Hindlimb muscle (tissue), 1 donor: ENCODE measurements around the gene MLF2. TPM values are rescaled to one million over a fixed set of nuclear protein-coding genes. Genes with fewer than 3 reads are reported as not detected.

Source experiments
- DNase-seq: peaks from one replicate; pipeline ENCODE4 v3.0.0-alpha.2; 2013
- polyA plus RNA-seq: library from polyadenylated mRNA; unstranded; fragments of 120-200 nt; gene quantifications from one replicate; pipeline ENCODE4 v1.2.1, GENCODE V29; 2013; ENCODE audit not compliant: insufficient read length

The MLF2 gene
- polyA plus RNA-seq, 1 donor, result 134 TPM

DNA sequence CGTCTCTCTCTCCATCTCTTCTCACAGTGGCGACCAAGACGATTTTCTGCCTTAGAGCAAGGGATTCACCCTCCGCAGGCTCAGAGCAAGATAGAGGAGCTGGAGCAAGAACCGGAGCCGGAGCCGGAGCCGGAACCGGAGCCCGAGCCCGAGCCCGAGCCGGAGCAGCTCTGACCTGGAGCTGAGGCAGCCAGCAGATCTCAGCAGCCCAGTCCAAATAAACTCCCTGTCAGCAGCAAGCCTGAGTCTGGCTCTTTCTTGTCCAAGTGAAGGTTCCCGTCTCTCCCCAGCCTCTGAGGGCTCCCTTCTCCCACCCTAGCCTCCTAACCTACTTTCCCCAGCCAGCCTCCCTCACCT, 25.3 kb upstream of the MLF2 start:
- DNase-seq, result peak; percentile 49

- no peak for DNase-seq
These were observed 24.4 kb upstream of the MLF2 start for GRCh38 chr12:6777386-6777785.

DNA sequence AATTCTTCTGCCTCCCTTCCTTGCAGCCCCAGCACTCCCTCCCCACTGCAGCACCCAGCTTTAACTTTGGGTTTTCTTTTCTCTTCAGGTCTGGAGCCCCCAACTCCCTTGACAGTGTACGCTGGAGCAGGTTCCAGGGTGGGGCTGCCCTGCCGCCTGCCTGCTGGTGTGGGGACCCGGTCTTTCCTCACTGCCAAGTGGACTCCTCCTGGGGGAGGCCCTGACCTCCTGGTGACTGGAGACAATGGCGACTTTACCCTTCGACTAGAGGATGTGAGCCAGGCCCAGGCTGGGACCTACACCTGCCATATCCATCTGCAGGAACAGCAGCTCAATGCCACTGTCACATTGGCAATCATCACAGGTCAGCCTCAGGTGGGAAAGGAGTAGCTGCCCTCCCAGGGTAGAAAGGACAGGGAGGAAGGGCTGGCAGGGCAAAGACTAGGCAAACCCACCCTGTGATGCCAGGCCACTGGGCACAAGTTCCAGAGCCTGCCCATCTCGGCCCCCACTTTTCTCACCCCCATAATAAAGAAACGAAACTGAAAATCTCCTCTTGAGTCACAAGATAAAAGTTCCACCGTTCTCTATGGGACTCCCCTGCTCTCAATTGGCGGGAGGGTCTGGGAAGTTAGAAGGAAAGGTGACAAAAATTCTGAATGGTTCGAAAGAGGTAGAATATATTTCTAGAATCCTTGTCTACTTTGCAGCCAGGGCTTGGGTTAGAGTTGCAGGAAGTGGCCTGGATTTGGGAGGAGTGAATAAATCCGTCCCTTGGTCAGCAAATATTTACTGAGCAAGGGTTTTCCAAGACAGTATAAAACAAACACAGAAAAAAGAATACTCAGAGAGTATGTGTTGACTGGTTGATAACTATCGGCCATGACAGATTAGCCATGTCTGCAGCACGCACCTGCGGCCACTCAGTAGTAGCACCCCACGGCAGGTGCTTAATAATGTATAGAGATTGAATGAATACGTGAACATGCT, 22.5 kb upstream of the MLF2 start:
- no peak for DNase-seq

GRCh38 chr12:6774499-6775062, 21.6 kb upstream of the MLF2 start:
- DNase-seq, result no peak

DNA sequence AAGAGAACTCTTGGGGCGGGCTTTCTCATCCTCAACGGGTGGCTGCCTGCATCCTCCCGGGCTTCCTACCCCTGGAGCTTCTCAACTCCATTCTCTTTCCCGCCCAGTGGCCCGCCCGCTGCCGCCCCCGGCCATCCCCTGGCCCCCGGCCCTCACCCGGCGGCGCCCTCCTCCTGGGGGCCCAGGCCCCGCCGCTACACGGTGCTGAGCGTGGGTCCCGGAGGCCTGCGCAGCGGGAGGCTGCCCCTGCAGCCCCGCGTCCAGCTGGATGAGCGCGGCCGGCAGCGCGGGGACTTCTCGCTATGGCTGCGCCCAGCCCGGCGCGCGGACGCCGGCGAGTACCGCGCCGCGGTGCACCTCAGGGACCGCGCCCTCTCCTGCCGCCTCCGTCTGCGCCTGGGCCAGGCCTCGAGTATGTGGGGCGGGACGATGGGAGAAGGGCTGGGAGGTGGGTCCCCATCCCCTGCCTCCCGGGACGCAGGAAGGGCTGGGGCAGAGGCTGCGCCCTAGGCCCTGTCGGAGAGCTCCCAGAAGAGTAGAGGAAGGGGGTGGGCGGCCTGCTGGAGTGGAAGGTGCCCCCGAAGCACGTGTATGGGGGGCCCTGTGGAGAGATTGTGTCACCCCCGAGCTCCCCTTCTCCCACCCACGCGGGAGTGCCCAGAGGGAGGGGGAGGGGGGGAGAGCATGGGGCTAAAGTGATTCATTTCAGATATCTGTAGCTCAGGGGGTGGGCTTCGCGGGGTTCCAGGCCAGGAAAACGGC, 20.8 kb upstream of the MLF2 start:
- DNase-seq, result no peak

- no peak for DNase-seq
These were observed 20.0 kb upstream of the MLF2 start for GRCh38 chr12:6772726-6773589.

- no peak for DNase-seq
These were observed 19.4 kb upstream of the MLF2 start, which contains the start of gene LAG3 for GRCh38 chr12:6772331-6772695. TSS of gene LAG3 (plus strand) at chr12:6772520. CDS start at chr12:6772853, 333 bp downstream.

DNA sequence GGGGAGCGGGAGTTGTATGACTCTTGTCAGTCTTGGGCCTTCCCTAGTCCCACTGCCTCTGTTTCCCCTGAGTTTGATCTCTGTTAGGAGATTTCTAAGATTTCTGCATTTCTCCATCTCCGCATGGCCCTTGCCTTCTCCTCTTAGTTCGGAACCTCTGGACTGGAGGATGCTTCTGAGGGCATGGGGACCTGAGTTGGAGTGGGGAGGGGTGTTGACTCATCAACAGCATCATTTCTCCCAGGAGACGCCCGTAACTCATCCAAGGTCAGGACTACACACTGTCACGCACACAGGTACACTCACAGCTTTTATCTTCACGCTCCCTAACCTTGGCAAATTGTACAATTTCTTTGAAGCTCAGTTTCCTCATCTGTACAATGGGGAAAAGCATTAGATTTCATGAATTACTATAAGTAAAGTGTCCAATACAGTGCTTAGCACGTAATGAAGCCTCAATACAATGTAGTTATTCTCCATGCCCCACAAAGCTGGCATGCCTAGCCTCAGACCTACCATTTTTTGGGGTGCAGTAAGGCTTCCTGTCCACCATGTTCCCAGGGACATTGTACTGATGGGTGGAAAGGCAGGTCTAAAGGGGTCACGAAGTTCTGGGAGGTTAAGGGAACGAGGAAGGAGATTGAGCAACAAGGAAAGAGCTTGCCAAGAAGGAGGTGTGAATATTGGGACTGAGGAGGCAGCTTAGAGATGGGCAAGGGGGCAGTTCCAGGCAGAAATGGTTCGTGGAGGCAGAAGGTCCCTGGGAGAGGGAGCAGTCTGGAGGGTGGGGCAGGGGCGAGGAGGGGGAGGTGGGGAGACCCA, 18.8 kb upstream of the MLF2 start:
- DNase-seq, result no peak

- DNase-seq, result no peak
These were observed 18.2 kb upstream of the MLF2 start for GRCh38 chr12:6771091-6771495.

- DNase-seq, result no peak
These were observed 17.7 kb upstream of the MLF2 start for GRCh38 chr12:6770600-6770999.

- no peak for DNase-seq
These were observed 17.2 kb upstream of the MLF2 start for GRCh38 chr12:6770094-6770493.

DNA sequence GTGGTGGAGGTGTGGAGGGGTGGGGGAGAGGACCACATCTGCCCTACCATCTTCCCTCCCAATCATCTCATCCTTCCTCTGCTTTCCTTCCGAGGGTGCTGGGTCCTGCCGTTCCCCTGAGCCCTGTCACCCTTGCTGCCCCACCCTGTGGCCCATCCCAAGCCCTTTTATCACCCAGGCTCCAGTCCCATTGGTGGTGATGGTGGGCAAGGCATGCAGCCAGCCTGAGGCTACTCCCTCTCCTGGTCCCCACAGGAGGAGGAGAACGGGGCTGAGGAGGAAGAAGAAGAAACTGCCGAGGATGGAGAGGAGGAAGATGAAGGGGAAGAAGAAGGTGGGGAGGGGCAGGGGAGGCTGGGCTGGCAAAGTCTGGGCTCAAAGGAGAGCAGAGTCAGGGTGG, 16.7 kb upstream of the MLF2 start:
- no peak for DNase-seq

DNA sequence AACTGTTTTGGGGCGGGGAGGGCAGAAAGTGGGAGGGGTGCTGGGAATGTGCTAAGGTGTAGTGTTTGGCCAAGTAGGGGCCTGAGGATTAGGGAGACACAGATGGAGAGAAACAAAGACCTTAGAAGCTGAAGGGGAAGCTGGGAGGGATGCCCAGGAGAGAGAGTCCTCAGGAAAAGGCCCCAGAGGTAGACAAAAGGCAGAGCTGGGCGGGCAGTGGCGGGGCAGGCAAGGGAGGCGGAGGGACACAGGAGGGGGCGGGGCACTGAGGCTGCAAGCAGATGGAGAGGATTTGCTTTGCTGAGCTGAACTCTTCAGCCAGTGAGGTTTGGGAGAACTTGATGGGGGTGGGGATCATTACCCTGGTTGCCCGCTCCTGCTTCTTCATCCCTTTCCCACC, 16.0 kb upstream of the MLF2 start:
- DNase-seq, result peak; percentile 51

GRCh38 chr12:6768437-6768914, 15.5 kb upstream of the MLF2 start:
- no peak for DNase-seq

DNA sequence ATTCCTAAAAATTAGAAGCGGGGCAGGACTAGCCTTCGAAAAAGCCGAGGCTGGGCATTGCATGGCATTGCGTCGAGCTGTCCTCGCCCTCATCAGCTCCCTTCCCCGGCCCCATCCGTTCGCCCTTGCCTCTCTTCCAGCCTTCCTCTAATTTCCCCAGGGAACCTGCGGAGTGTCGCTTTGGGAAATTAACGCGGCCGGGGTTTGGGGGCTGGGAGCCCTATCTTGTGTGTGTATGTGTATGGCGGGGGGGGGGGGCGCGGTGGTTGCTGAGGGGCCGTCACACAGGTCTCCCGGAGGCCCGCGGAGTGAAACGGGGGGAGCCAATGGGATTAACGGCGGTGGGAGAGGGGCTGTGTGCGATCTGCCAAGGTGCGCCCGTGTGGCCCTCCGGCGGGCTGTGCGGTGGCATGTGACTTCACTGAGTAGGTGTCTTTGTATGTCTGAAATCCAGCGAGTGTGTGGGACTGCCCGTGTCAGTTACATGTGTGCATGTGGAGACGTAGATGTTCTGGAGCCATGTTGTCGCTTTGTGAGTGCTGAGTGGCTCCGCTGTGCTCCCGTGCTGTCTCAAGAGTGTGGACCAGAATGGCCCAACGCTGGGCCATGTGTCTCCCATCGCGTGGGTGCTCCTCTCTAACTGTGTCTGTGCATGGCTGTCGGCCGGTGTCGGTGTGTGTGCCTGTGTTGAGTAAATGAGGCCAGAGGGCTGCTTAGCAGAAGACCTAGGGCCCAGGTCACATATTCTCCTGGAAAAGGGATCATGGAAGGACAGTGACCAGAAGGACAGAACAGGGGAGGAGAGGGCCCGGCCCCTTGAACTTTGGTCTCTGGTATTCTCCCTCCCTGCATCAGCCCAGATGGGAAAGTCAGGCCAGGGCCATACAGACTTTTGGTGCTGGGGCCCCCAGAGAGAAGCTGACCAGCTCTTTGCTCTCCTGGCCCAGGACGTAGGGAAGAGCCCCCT, 14.7 kb upstream of the MLF2 start:
- no peak for DNase-seq

DNA sequence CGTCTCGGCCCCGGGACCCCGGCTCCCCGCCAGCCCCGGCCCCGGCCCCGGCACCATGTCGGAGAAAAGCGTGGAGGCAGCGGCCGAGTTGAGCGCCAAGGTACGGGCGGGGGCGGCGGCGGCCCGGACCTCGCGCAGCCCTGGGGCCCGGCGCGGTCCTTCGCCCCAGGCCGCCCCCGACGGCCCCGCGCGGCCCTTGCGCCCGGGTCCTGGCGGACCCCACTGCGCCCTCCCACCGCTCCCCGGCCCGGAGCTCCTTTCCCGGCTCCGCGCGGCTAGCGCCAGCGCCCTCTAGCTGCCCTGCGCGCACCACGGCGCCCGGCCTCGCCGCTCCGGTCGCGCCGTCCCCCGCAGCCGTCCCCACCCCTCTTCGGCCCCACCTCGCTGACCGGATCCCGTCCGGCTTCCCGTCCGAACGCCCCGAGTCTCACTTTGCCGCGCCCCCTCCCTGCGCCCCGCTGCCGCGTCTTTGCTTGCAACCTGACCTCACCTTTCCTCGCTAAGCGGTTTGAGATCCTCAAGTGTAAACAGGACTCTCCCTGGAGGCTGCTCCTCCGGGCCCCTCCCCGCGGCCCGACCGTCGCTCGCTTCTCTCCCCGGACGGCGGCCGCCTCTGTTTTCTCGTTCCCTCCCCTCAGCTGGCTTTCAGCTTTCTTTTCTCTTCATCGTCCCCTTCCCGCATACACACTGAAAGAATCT, 13.9 kb upstream of the MLF2 start:
- DNase-seq, result peak; percentile 90

GRCh38 chr12:6765634-6766581, 13.0 kb upstream of the MLF2 start, which contains the start of gene PTMS:
TSS of gene PTMS (plus strand) at chr12:6766363. CDS start at chr12:6766706, 343 bp downstream.
- peak; percentile 89 for DNase-seq

DNA sequence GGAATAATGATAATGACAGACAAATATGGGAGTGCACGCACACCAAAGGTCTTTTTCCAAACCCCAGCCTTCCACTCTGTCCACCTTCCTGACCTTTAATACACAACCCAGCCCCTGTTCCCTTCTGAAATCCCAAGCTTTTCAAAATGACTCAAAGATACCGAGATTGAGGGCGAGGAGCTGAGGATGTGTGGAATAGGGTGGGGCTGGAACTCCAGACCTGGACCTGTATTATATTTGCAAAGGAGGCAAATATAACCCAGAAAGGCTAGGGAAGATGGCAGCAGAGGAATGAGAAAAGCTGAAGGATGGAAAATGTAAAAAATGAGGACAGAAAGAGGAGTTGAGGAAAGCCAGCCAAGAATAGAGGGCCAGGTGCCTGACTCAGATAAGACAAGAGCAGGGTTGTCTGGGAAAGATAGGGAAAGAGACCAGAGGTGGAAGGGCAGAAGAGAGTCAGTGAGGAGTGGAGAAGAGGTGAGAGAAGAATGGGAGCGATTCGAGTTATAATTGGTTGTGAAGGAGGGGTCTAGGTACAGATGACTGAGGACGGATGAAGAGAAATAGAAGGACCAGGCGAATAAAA, 12.2 kb upstream of the MLF2 start:
- DNase-seq, result no peak
